Thoracic aorta (tissue), 2 donors: ENCODE data around the gene BIRC7. TPM values are rescaled to one million over a fixed set of nuclear protein-coding genes. Genes with fewer than 3 reads are reported as not detected.

Experiments
- ATAC-seq: fragments of 150-250 bp; one replicate; pipeline ENCODE4 v1.8.0; 2017; ENCODE audit warnings: low read depth; ENCODE audit not compliant: insufficient number of reproducible peaks, low FRiP score
- DNase-seq: peaks from one replicate; pipeline ENCODE4 v3.0.0-alpha.2; 2020; ENCODE audit warnings: low spot score
- H3K27ac ChIP-seq, 2 donors: fragments of 200-600 bp; sonication (generic); 1 replicate in 1 of 2; 2 replicates in 1 of 2; pipeline ENCODE4 v1.5.1; 2016; ENCODE audit warnings: mild to moderate bottlenecking in 2 of 2, moderate library complexity in 2 of 2
- H3K27me3 ChIP-seq: fragments of 200-600 bp; sonication (generic); replicated peaks from 2 replicates; pipeline ENCODE4 v1.6.0; 2016; ENCODE audit warnings: mild to moderate bottlenecking; ENCODE audit not compliant: insufficient read depth
- H3K36me3 ChIP-seq: fragments of 200-600 bp; sonication (generic); one replicate; pipeline ENCODE4 v1.5.1; 2016
- H3K4me1 ChIP-seq, 2 donors: fragments of 200-600 bp; sonication (generic); 1 replicate in 1 of 2; 2 replicates in 1 of 2; pipeline versions ENCODE4 v1.5.1 to v1.6.0; 2016; ENCODE audit warnings: low read depth in 2 of 2, mild to moderate bottlenecking in 1 of 2; ENCODE audit not compliant: control insufficient read depth in 1 of 2
- H3K4me3 ChIP-seq: fragments of 200-600 bp; sonication (generic); 2 replicates; pipeline ENCODE4 v1.5.1; 2016; ENCODE audit warnings: mild to moderate bottlenecking
- H3K9me3 ChIP-seq: fragments of 200-600 bp; sonication (generic); 2 replicates; pipeline ENCODE4 v1.5.1; 2016
- total RNA-seq, 2 donors: library from RNA; depleted of rRNA; stranded (reverse); fragments of >200 nt; gene quantifications; one replicate each; pipeline versions ENCODE4 v1.1.0 to v1.2.3, GENCODE V29; 2016
- TF ChIP-seq, protein P1 (sequence below): fragments of 200-600 bp; sonication (generic); IDR thresholded peaks from one replicate; pipeline ENCODE4 v1.5.1; 2019; ENCODE audit warnings: antibody characterized with exemption

BIRC7 gene
- total RNA-seq, 2 donors from 2014 or later, result not detected

GRCh38 chr20:63226042-63226943, 9.4 kb upstream of the BIRC7 start:
- no peaks in the 10 kb centered on the region for H3K9me3 ChIP-seq
- no peak overlapping the region for H3K4me3 ChIP-seq
- ATAC-seq (no peak), DNase-seq (no peak)
- no peaks in the 10 kb centered on the region for H3K27me3 ChIP-seq
- H3K36me3 ChIP-seq, result no peaks in the 10 kb centered on the region
- TF ChIP-seq, protein P1, sequence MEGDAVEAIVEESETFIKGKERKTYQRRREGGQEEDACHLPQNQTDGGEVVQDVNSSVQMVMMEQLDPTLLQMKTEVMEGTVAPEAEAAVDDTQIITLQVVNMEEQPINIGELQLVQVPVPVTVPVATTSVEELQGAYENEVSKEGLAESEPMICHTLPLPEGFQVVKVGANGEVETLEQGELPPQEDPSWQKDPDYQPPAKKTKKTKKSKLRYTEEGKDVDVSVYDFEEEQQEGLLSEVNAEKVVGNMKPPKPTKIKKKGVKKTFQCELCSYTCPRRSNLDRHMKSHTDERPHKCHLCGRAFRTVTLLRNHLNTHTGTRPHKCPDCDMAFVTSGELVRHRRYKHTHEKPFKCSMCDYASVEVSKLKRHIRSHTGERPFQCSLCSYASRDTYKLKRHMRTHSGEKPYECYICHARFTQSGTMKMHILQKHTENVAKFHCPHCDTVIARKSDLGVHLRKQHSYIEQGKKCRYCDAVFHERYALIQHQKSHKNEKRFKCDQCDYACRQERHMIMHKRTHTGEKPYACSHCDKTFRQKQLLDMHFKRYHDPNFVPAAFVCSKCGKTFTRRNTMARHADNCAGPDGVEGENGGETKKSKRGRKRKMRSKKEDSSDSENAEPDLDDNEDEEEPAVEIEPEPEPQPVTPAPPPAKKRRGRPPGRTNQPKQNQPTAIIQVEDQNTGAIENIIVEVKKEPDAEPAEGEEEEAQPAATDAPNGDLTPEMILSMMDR, result no peak
- peaks cover 0 to 9% of the 10 kb centered on the region in 2 donors for H3K4me1 ChIP-seq
- H3K27ac ChIP-seq, result no peak overlapping the region

GRCh38 chr20:63227260-63227659, 8.4 kb upstream of the BIRC7 start:
- Histone ChIP-seq H3K27ac (no peak overlapping the region), H3K36me3 (no peaks in the 10 kb centered on the region), H3K27me3 (no peaks in the 10 kb centered on the region), H3K4me1 (peaks cover 0 to 9% of the 10 kb centered on the region in 2 donors), H3K4me3 (no peak overlapping the region), H3K9me3 (no peaks in the 10 kb centered on the region)
- no peak for DNase-seq
- no peak for ATAC-seq
- TF ChIP-seq, protein P1, result no peak

GRCh38 chr20:63228806-63229205, 6.9 kb upstream of the BIRC7 start:
- Histone ChIP-seq H3K36me3 (no peaks in the 10 kb centered on the region), H3K27ac (no peak overlapping the region), H3K9me3 (no peaks in the 10 kb centered on the region), H3K4me3 (no peak overlapping the region), H3K4me1 (peaks cover 0 to 9% of the 10 kb centered on the region in 2 donors), H3K27me3 (no peaks in the 10 kb centered on the region)
- DNase-seq (no peak), ATAC-seq (no peak)
- TF ChIP-seq, protein P1, result no peak

GRCh38 chr20:63230800-63231268, 4.9 kb upstream of the BIRC7 start:
- ATAC-seq, result no peak
- no peaks in the 10 kb centered on the region for H3K27me3 ChIP-seq
- no peak for DNase-seq
- TF ChIP-seq, protein P1, result peak; percentile 25
- no peak overlapping the region for H3K4me3 ChIP-seq
- H3K4me1 ChIP-seq, result no peaks in the 10 kb centered on the region
- no peaks in the 10 kb centered on the region for H3K36me3 ChIP-seq
- H3K27ac ChIP-seq, result no peak overlapping the region
- no peaks in the 10 kb centered on the region for H3K9me3 ChIP-seq

GRCh38 chr20:63232235-63233060, 3.3 kb upstream of the BIRC7 start:
- DNase-seq (no peak), ATAC-seq (no peak)
- Histone ChIP-seq H3K4me1 (no peaks in the 10 kb centered on the region), H3K27me3 (no peaks in the 10 kb centered on the region), H3K36me3 (no peaks in the 10 kb centered on the region), H3K9me3 (no peaks in the 10 kb centered on the region), H3K4me3 (no peak overlapping the region), H3K27ac (no peak overlapping the region)
- TF ChIP-seq, protein P1, result no peak
